OCI-LY7 (cell line): ENCODE measurements around the gene PRRC2B. TPM values are rescaled to one million over a fixed set of nuclear protein-coding genes. Genes with fewer than 3 reads are reported as not detected.

ENCODE experiments used
- BruUV-seq: library from RNA; stranded (reverse); fragments of 400-500 nt; replicated peaks from 2 replicates; lab custom pipeline; 2021; lab: Mats Ljungman, UMichigan
- CTCF ChIA-PET: fragments of 300-600 bp; sonication (Branson Sonifier 250); formaldehyde crosslinking; loops from one replicate; lab custom pipeline; 2022; ENCODE audit warnings: antibody characterized with exemption; ENCODE audit not compliant: unreplicated experiment; lab: Charles Lee
- POLR2A ChIA-PET: fragments of 300-600 bp; sonication (Branson Sonifier 250); formaldehyde crosslinking; loops from one replicate; lab custom pipeline; 2022; ENCODE audit warnings: antibody characterized with exemption; lab: Charles Lee
- DNase-seq: peaks from one replicate; pipeline ENCODE4 v3.0.0-alpha.2; 2015; ENCODE audit warnings: low spot score
- H2AFZ ChIP-seq: fragments of 200-600 bp; sonication (generic), shearing (Covaris generic); 2 replicates; pipeline ENCODE4 v1.6.1; 2014; ENCODE audit warnings: mild to moderate bottlenecking, antibody characterized with exemption, low read length, moderate library complexity
- H3K27ac ChIP-seq: fragments of 200-600 bp; sonication (generic); 2 replicates; pipeline ENCODE4 v1.5.1; 2014; ENCODE audit warnings: mixed run types, low read depth, mild to moderate bottlenecking, moderate library complexity, low read length, inconsistent platforms; ENCODE audit not compliant: poor library complexity, severe bottlenecking
- H3K36me3 ChIP-seq: fragments of 200-600 bp; sonication (generic); 2 replicates; pipeline ENCODE4 v1.6.1; 2014; ENCODE audit warnings: mild to moderate bottlenecking, antibody characterized with exemption, low read length, moderate library complexity, mixed read lengths; ENCODE audit not compliant: insufficient read depth
- H3K4me1 ChIP-seq: fragments of 200-600 bp; sonication (generic); 2 replicates; pipeline ENCODE4 v1.5.1; 2014; ENCODE audit warnings: mild to moderate bottlenecking, low read length; ENCODE audit not compliant: insufficient read depth, poor library complexity, severe bottlenecking
- H3K4me2 ChIP-seq: fragments of 200-600 bp; sonication (generic); 2 replicates; pipeline ENCODE4 v1.6.1; 2014; ENCODE audit warnings: mild to moderate bottlenecking, low read length
- H3K4me3 ChIP-seq: fragments of 200-600 bp; sonication (generic); 2 replicates; pipeline ENCODE4 v1.5.1; 2014; ENCODE audit warnings: mild to moderate bottlenecking, low read depth, low read length; ENCODE audit not compliant: poor library complexity, severe bottlenecking
- H3K79me2 ChIP-seq: fragments of 200-600 bp; sonication (generic); 2 replicates; pipeline ENCODE4 v1.6.1; 2016; ENCODE audit warnings: low read depth, mild to moderate bottlenecking, low read length, moderate library complexity, mixed read lengths; ENCODE audit not compliant: insufficient read depth
- H3K9me2 ChIP-seq: fragments of 200-600 bp; sonication (generic); 2 replicates; pipeline ENCODE4 v1.6.1; 2016; ENCODE audit warnings: mild to moderate bottlenecking, low read length, mixed read lengths; ENCODE audit not compliant: insufficient read depth
- H3K9me3 ChIP-seq: fragments of 200-600 bp; sonication (generic); 2 replicates; pipeline ENCODE4 v1.6.1; 2014; ENCODE audit warnings: mild to moderate bottlenecking, mixed run types, low read length, mixed read lengths
- H4K20me1 ChIP-seq: fragments of 200-600 bp; sonication (generic); 2 replicates; pipeline ENCODE4 v1.6.1; 2014; ENCODE audit warnings: mild to moderate bottlenecking, antibody characterized with exemption, low read length, moderate library complexity, mixed read lengths; ENCODE audit not compliant: insufficient read depth
- CTCF ChIP-seq: fragments of 200-600 bp; sonication (generic); conservative IDR thresholded peaks from 2 replicates; pipeline ENCODE4 v1.5.1; 2014; ENCODE audit warnings: mild to moderate bottlenecking, antibody characterized with exemption, low read length, moderate library complexity, mixed read lengths
- EZH2phosphoT487 ChIP-seq: fragments of 200-600 bp; sonication (generic); IDR thresholded peaks from 2 replicates; pipeline ENCODE4 v1.6.1; 2018; ENCODE audit warnings: low read depth, borderline replicate concordance, mild to moderate bottlenecking, mixed run types, antibody characterized with exemption, low read length, moderate library complexity, mixed read lengths
- intact Hi-C: fragments of 100-400 bp; cut with micrococcal nuclease; formaldehyde crosslinking; loops from one replicate; pipeline ENCODE4 v1.10.0; 2022; ENCODE audit not compliant: unreplicated experiment
- total RNA-seq, 2 experiments: library from RNA; depleted of rRNA in 1 of 2; stranded (reverse); fragments of >200 nt in 1 of 2; shearing (Covaris generic) in 1 of 2; gene quantifications; 2 replicates each; pipeline ENCODE4 v1.2.3, GENCODE V29; 2014 to 2022

PRRC2B gene
- total RNA-seq, 2 experiments from 2014 or later, result 84.2 to 210 TPM

DNA sequence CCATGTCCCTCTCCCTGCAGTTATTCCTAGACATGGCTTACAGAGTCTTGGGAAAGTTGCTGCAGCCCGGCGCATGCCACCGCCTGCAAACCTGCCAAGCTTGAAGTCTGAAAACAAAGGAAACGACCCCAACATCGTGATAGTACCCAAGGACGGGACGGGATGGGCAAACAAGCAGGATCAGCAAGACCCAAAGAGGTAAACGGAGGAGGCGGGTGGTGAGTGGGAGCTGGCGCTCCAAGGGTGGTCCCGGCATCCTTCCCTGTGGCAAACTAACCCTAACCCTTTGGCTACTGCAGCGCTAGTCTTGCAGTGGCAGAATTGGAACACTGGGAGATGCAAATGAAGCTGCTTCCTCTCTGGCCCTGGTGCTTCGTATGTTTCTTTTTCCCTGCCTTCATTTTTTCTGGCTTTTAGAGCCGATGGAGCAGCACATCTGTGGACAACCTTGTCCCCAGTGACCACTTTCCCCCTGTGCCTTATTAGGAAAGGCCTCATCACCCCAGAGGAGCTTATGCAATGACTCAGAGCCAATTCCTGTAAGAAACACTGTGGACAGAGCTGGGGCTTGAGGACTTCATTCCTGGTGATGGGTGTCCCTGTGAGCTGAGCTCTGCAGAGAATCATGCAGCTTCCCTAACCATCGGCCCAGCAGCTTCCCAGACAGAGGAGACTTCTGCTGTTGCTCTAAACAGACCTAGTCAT is 38.9 kb downstream of the PRRC2B start:
- Histone ChIP-seq H2AFZ (no peak overlapping the region), H3K9me2 (no peaks in the 10 kb centered on the region), H3K79me2 (peaks cover 36% of the 10 kb centered on the region), H3K4me3 (no peak overlapping the region), H3K4me1 (no peaks in the 10 kb centered on the region), H3K9me3 (no peaks in the 10 kb centered on the region), H3K36me3 (peaks cover 80% of the 10 kb centered on the region), H4K20me1 (peaks cover 10% of the 10 kb centered on the region; the same call in 1 of the 2 replicates), H3K4me2 (no peak overlapping the region), H3K27ac (no peak overlapping the region)
- no TSS peak for BruUV-seq
- DNase-seq, result no peak
- intact Hi-C loops, result no loop called here
- POLR2A ChIA-PET, result interaction anchor here (0.6 to 0.9 kb wide), 2 partner anchors 16 to 42 kb away, joined by 3 to 4 read pairs; no protein-coding TSS in a partner anchor
- CTCF ChIA-PET, result interaction anchor here (0.6 kb wide), 1 partner anchor 285 kb away, joined by 4 read pairs; no protein-coding TSS in a partner anchor
- no peak for TF ChIP-seq CTCF
- no peak for TF ChIP-seq EZH2phosphoT487

- Histone ChIP-seq H4K20me1 (peaks cover 10% of the 10 kb centered on the region; the same call in 1 of the 2 replicates), H3K79me2 (peaks cover 30% of the 10 kb centered on the region), H3K27ac (no peak overlapping the region), H3K36me3 (peaks cover 86% of the 10 kb centered on the region), H3K9me3 (no peaks in the 10 kb centered on the region), H3K4me2 (no peak overlapping the region), H3K4me1 (no peaks in the 10 kb centered on the region), H3K9me2 (no peaks in the 10 kb centered on the region), H3K4me3 (no peak overlapping the region), H2AFZ (no peak overlapping the region)
- intact Hi-C loops, result no loop called here
- TF ChIP-seq EZH2phosphoT487, result no peak
- CTCF ChIA-PET, result interaction anchor here (0.6 kb wide), 1 partner anchor 285 kb away, joined by 4 read pairs; no protein-coding TSS in a partner anchor
- BruUV-seq, result no TSS peak
- no peak for DNase-seq
- POLR2A ChIA-PET, result no interaction called here
These were observed 39.5 kb downstream of the PRRC2B start for GRCh38 chr9:131433302-131433854.

DNA sequence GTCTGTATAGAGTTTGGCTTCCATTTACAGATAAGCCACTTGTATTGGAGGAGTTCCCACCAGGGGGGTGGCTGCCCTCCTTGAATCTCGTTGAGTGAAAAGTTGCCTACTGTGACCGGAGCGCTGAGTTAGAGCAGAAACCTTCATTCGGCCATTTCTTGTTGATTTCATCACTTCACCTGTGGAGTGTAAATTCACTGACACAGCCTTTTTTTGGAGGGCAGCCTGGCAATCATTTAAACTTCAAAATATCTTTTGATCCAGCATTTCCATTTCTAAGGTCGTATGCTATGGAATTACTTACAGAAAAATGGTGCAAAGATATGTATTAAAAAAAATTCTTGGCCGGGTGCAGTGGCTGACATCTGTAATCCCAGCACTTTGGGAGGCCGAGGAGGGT is 40.8 kb downstream of the PRRC2B start:
- CTCF ChIA-PET, result no interaction called here
- no peaks in the 10 kb centered on the region for H3K9me2 ChIP-seq
- intact Hi-C loops, result no loop called here
- peaks cover 10% of the 10 kb centered on the region; the same call in 1 of the 2 replicates for H4K20me1 ChIP-seq
- no peak for DNase-seq
- peaks cover 92% of the 10 kb centered on the region for H3K36me3 ChIP-seq
- H3K79me2 ChIP-seq, result peaks cover 17% of the 10 kb centered on the region
- POLR2A ChIA-PET, result no interaction called here
- no peak overlapping the region for H2AFZ ChIP-seq
- no peaks in the 10 kb centered on the region for H3K9me3 ChIP-seq
- TF ChIP-seq CTCF (no peak), EZH2phosphoT487 (no peak)
- no peaks in the 10 kb centered on the region for H3K4me1 ChIP-seq
- no TSS peak for BruUV-seq
- H3K4me2 ChIP-seq, result no peak overlapping the region
- H3K27ac ChIP-seq, result no peak overlapping the region
- no peak overlapping the region for H3K4me3 ChIP-seq
